Measurements from ENCODE around the gene LAT.

Gene LAT

GRCh38 chr16:29022196-29022595 is 37.3 kb downstream of the LAT start:
- Histone ChIP-seq H3K9me3 (ENCODE audit: insufficient read depth, low read depth, low read length) (no peaks in the 10 kb centered on the region), H3K27me3 (ENCODE audit: insufficient read depth, low read length, poor library complexity, severe bottlenecking) (no peaks in the 10 kb centered on the region), H3K9me2 (replicated peaks; ENCODE audit: low read depth, low read length) (no peaks in the 10 kb centered on the region), H3K36me3 (ENCODE audit: insufficient read depth, low read length) (no peaks in the 10 kb centered on the region), H3K9ac (ENCODE audit: low read depth, low read length, poor library complexity, severe bottlenecking) (no peak overlapping the region), H3F3A (ENCODE audit: low read depth) (no peaks in the 10 kb centered on the region), H2AFZ (ENCODE audit: low read length) (no peak overlapping the region), H3K4me2 (ENCODE audit: low read depth, low read length, poor library complexity, severe bottlenecking) (no peak overlapping the region), H3K4me1 (ENCODE audit: insufficient read depth, low read length, poor library complexity, severe bottlenecking) (peaks cover 25% of the 10 kb centered on the region), H4K20me1 (ENCODE audit: insufficient read depth, low read length, poor library complexity, severe bottlenecking) (no peaks in the 10 kb centered on the region), H3K4me3 (ENCODE audit: low read length, poor library complexity, severe bottlenecking) (no peak overlapping the region), H3K79me2 (ENCODE audit: insufficient read depth, low read length) (no peaks in the 10 kb centered on the region)
- TF ChIP-seq EZH2phosphoT487 (IDR thresholded peaks at IDR 0.05; ENCODE audit: borderline replicate concordance) (no peak), CTCF (conservative IDR thresholded peaks at IDR 0.05; ENCODE audit: low read length) (no peak)

DNA sequence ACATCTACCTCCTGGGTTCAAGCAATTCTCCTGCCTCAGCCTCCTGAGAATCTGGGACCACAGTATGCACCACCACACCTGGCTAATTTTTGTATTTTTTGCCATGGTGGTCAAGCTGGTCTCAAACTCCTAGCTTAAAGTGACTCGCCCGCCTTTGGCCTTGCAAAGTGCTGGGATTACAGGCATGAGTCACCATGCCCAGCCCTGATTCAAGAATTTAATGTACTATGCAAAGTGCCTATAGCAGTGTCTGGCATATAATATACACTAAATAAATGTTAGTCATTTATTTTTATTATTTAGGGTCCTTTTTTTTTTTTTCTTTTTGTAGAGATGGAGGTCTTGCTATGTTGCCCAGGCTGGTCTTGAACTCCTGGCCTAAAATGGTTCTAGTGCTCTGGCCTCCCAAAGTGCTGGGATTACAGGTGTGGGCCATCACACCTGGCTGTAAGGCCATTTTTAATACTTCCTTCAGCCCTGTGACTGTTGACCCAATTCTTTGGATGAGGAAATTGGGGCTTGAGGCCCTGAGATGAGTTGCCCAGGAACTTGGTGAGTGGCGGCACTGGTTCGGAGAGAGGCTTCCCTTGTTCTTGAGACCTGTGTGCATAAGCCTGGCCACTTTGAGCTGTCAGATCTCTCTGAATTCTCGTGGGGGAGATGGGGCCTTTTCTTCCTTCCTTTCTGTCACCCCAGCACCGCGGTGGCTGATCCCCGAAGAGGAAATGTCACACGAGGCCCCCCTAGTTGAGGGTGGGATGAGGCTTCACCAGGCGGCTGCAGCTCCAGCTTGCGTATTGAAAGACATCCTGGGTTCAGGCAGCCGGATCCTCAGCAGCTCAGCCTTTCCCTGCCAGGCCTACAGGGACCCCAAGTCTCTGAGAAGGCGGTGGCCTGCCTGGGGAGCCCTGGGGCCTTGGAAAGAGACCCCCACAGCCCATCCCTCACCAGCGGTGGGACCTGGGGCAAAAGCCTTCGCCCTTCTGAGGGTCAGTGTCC is 38.7 kb downstream of the LAT start:
- no peaks in the 10 kb centered on the region for H3K9me3 ChIP-seq (ENCODE audit: insufficient read depth, low read depth, low read length)
- peak overlapping the region; percentile 44 for H3K4me2 ChIP-seq (ENCODE audit: low read depth, low read length, poor library complexity, severe bottlenecking)
- no peaks in the 10 kb centered on the region for H3K36me3 ChIP-seq (ENCODE audit: insufficient read depth, low read length)
- H3K79me2 ChIP-seq (ENCODE audit: insufficient read depth, low read length), result no peaks in the 10 kb centered on the region
- H3K9ac ChIP-seq (ENCODE audit: low read depth, low read length, poor library complexity, severe bottlenecking), result peak overlapping the region; percentile 56
- no peaks in the 10 kb centered on the region for H3K9me2 ChIP-seq (replicated peaks; ENCODE audit: low read depth, low read length)
- H3K4me3 ChIP-seq (ENCODE audit: low read length, poor library complexity, severe bottlenecking), result no peak overlapping the region
- no peaks in the 10 kb centered on the region for H3K27me3 ChIP-seq (ENCODE audit: insufficient read depth, low read length, poor library complexity, severe bottlenecking)
- TF ChIP-seq EZH2phosphoT487 (IDR thresholded peaks at IDR 0.05; ENCODE audit: borderline replicate concordance), result no peak
- no peak for TF ChIP-seq CTCF (conservative IDR thresholded peaks at IDR 0.05; ENCODE audit: low read length)
- H2AFZ ChIP-seq (ENCODE audit: low read length), result peak overlapping the region; percentile 70; the same call in 1 of the 2 replicates
- no peaks in the 10 kb centered on the region for H4K20me1 ChIP-seq (ENCODE audit: insufficient read depth, low read length, poor library complexity, severe bottlenecking)
- no peaks in the 10 kb centered on the region for H3F3A ChIP-seq (ENCODE audit: low read depth)
- H3K4me1 ChIP-seq (ENCODE audit: insufficient read depth, low read length, poor library complexity, severe bottlenecking), result peaks cover 25% of the 10 kb centered on the region

- Histone ChIP-seq H3K27me3 (ENCODE audit: insufficient read depth, low read length, poor library complexity, severe bottlenecking) (no peaks in the 10 kb centered on the region), H3K9ac (ENCODE audit: low read depth, low read length, poor library complexity, severe bottlenecking) (peak overlapping the region; percentile 56), H3K4me3 (ENCODE audit: low read length, poor library complexity, severe bottlenecking) (peak overlapping the region; percentile 21), H3K4me2 (ENCODE audit: low read depth, low read length, poor library complexity, severe bottlenecking) (peak overlapping the region; percentile 44), H3K79me2 (ENCODE audit: insufficient read depth, low read length) (no peaks in the 10 kb centered on the region), H3K9me3 (ENCODE audit: insufficient read depth, low read depth, low read length) (no peaks in the 10 kb centered on the region), H3K36me3 (ENCODE audit: insufficient read depth, low read length) (no peaks in the 10 kb centered on the region), H3F3A (ENCODE audit: low read depth) (no peaks in the 10 kb centered on the region), H4K20me1 (ENCODE audit: insufficient read depth, low read length, poor library complexity, severe bottlenecking) (no peaks in the 10 kb centered on the region), H3K4me1 (ENCODE audit: insufficient read depth, low read length, poor library complexity, severe bottlenecking) (peaks cover 25% of the 10 kb centered on the region), H3K9me2 (replicated peaks; ENCODE audit: low read depth, low read length) (no peaks in the 10 kb centered on the region), H2AFZ (ENCODE audit: low read length) (peak overlapping the region; percentile 70; the same call in 1 of the 2 replicates)
- TF ChIP-seq CTCF (conservative IDR thresholded peaks at IDR 0.05; ENCODE audit: low read length) (no peak), EZH2phosphoT487 (IDR thresholded peaks at IDR 0.05; ENCODE audit: borderline replicate concordance) (no peak)
Measured at GRCh38 chr16:29024278-29024677, 39.4 kb downstream of the LAT start.
